Measurements from ENCODE around the gene CD79B.
"Not testable (repeated sequence)": the region's sequence is repeated elsewhere in the genome, so short reads cannot be mapped to it uniquely, and the experiment has no call there.

CD79B gene

DNA sequence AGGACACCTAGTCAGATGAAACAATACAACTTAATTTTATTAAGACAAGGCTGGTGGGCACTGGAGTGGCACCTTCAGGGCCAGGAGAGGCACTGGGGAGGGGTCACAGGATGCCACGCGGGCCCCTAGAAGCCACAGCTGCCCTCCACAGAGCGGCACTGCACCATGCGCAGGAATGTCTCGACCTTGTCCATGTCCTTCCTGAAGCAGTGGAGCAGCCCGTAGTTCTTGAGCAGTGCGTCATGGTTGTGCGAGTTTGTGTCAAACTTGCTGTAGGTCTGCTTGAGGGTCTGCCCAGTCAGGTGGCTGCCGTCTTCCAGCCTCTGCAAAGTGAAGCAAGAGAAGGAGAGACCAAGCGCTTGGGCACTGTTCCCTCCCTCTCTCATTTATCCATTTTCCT, 22.5 kb downstream of the CD79B start:
- not testable (repeated sequence) for DNase-seq

DNA sequence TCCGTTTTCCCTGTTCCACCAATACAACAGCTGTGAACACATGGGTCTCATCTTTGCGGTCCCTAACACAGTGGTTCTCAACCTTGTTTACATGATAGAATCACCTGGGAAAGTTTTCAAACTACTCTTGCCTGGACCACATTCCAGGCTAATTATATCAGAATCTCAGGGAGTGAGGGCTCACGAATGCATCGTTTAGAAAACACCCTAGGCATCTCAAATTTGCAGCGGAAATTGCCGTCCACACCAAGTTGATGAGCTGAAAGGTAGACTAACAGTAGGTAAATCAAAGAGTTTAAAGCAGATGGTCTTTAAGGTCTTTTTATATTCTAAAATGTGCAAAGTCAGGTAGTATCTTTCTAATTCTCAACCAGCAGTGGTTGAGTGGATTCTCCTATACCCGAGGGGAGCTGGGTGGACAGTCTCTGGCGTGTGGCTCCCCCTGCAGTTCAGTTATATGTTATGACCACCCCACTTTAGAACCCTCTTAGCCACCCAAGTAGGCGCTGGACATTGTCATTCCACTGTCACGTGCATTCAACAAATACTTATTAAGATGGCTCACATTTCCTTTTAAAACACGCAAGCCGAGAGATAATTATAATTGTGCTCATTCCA, 24.9 kb downstream of the CD79B start:
- DNase-seq, result not testable (repeated sequence)

DNA sequence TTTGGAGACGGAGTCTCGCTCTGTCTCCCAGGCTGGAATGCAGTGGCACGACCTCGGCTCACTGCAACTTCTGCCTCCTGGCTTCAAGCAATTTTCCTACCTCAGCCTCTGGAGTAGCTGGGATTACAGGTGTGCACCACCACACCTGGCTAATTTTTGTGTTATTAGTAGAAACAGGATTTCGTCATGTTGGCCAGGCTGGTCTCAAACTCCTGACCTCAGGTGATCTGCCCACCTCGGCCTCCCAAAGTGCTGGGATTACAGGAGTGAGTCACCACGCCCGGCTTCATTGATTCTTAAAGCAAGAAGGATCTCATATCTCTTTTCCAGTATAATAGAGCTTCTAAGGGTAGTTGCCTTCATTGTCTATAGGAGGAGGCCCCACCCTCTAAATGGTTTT, 27.3 kb downstream of the CD79B start:
- not testable (repeated sequence) for DNase-seq

DNA sequence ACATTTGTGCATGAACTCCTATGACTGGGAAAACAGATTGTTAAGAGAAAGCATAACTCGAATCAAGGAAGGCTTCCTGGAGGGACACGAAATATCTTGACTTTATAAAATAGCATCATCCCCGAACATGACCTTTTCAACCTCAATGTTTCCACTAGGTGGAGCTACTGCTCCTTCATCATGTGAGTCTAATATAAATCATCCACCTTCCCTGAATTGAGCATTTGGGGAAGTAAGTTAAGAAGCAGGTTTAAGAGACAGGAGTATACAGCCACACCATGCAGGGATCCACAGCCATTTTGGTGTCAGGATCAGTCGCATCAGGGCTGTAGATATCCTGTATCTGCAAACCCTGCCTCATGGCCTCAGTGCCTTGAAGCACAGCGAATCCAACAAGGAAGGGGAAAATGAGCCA, 28.3 kb downstream of the CD79B start:
- not testable (repeated sequence) for DNase-seq

DNA sequence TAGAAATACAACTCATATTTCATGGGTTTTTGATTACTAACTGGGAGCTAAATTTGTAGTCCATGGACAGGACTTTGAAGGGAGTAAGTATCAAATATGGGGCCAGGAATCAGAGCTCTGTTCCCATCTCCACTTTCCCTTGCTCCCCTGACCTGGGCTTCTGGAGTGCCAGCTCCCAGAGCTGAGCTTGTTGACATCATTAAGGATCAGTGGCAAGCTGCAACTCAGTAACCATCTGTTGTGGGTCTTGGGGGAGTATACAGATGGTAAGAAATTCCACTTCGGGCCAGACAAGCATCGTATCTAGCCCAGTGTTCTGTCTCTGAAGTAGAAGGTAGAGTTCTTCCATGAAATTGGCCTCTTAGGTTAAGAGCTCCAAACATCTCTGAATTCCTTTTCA, 30.2 kb downstream of the CD79B start:
- not testable (repeated sequence) for DNase-seq

DNA sequence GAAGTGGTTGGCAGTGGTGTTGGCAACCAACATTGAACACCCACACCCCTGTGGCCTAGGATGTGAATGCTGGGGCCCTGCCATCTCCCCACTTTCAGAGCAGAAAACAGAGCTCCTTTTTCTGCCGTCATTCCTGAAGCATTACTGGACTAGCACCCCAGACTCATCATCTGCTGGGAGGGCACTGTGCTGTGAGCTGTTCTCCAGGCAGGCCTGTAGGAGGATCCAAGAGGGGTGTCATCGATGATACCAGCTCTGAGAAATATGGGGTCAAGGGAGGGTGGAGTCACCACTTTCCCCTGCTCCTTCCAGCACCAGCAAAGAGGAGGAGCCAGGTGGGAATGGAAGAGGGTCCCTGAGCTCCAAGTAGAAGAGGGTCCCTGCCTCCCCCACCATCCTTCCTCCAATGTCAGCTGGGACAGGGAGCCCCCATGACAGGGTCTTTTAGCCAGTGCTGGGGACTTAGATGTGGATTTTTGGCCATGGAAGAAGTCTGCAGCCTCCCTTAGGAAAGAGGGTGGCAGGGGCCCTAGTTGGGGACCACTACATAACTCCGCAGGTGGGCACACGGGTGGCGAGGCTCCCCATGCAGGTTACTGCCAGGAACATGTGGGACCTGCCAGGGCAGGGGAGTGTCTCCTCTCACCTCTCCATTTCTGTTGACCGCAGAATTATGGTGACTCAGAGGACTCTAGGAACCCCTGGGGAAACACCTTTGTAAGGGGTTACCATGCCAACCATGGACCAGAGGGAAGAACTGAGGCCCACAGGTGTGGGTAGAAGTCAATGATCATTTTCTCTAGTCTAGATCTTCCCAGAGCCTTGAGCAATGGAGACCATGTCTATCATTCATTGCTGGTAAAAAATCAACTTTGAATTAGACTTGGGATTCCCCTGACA, 33.0 kb downstream of the CD79B start:
- DNase-seq, result not testable (repeated sequence)

DNA sequence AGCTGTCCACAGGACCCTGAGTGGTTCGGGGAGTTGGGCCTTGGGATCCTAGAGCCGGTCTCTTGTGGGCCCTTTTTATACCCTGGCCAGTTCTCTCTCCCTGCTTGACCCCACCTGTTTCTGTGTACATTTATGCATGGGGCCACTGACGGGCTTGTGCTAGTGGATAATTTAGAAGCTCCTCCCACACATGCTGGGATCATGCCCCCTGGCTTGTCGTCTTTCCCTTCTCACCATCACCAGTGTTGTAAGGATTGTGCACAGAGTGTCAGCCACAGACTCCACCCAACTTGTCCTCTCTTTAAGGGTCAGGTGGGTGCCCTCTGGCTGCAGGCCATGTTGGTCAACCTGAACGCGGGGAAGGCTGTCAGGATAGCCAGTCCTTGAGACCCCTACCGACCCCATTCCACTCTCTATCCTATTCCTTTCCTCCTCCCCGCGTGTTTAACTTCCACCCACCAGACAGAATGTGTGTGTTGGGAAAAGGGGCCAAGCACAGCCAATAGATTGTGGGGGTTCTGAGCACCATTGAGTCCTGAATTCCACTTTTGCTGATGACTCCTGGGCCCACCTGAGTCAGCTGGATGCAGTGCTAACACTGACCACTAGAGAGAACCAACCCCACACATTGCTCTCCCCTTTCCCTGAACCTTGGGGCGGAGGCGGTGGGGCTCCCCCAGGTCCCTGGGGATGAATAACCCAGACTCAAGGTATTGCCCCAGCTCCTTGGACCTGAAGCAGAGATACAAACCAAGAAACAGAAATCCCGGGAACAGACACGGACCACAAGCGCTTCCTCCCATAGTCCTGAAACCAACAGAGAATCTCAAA, 35.4 kb downstream of the CD79B start, which contains the start of gene CSH1:
Gene CSH1 (minus strand): TSS at position 51 of the 831 bp plus-strand sequence. CDS start 63 bp downstream, outside the sequence.
- not testable (repeated sequence) for DNase-seq

DNA sequence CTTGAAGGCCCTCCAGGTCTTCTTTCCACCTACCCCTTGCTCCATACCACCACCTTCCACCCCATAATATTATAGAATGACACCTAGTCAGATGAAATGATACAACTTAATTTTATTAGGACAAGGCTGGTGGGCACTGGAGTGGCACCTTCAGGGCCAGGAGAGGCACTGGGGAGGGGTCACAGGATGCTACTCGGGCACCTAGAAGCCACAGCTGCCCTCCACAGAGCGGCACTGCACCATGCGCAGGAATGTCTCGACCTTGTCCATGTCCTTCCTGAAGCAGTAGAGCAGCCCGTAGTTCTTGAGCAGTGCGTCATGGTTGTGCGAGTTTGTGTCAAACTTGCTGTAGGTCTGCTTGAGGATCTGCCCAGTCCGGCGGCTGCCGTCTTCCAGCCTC, 37.3 kb downstream of the CD79B start:
- DNase-seq, result not testable (repeated sequence)

DNA sequence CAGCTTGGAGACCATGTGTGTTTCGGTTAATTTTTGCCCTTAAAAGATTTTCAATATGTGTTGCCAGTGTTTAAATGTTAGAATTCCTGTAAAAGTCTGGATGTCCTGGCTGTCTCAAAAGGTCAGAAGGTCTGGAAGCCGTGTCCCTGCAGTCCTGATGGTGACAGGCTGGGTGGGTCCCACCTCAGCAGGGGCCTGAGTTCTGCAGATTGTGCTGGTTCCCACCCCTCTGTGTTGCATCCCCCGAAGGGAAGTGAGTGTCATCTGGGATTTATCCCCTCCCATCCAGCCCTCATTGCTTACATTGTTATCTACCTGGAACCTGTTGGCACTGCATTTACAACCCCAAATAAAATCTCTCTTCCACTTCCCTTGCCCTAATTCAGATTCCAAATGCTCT, 38.1 kb downstream of the CD79B start:
- DNase-seq, result not testable (repeated sequence)

DNA sequence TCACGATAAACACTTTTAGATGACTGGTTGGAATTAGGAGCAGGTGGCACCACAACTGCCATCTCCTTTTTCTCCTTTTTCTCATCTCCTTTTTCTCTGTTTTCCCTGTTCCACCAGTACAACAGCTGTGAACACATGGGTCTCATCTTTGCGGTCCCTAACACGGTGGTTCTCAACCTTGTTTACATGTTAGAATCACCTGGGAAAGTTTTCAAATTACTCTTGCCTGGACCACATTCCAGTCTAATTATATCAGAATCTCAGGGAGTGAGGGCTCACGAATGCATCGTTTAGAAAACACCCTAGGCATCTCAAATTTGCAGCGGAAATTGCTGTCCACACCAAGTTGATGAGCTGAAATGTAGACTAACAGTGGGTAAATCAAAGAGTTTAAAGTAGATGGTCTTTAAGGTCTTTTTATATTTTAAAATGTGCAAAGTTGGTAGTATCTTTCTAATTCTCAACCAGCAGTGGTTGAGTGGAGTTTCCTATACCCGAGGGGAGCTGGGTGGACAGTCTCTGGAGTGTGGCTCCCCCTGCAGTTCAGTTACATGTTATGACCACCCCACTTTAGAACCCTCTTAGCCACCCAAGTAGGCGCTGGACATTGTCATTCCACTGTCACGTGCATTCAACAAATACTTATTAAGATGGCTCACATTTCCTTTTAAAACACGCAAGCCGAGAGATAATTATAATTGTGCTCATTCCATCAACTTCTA, 39.7 kb downstream of the CD79B start:
- DNase-seq, result not testable (repeated sequence)

DNA sequence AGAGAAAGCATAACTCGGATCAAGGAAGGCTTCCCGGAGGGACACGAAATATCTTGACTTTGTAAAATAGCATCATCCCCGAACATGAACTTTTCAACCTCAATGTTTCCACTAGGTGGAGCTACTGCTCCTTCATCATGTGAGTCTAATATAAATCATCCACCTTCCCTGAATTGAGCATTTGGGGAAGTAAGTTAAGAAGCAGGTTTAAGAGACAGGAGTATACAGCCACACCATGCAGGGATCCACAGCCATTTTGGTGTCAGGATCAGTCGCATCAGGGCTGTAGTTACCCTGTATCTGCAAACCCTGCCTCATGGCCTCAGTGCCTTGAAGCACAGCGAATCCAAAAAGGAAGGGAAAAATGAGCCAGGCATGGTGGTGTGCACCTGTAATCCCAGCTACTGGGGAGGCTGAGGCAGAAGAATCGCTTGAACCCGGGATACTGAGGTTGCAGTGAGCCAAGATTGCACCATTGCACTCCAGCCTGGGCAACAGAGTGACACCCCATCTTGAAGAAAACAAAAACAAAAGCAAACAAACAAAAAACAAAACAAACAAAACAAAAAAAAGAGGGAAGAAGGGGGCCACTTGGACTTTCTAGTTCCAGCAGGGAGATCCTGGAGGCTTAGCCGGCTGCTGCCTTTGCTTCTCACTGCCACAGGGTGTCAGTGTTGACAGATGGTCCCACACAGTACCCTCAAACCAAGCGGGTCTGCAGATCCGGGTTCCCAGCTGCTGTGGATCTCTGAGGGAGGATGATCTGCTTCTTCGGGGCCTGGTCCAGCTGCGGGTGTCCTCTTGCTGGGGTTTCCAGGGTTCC, 42.9 kb downstream of the CD79B start:
- DNase-seq, result not testable (repeated sequence)

DNA sequence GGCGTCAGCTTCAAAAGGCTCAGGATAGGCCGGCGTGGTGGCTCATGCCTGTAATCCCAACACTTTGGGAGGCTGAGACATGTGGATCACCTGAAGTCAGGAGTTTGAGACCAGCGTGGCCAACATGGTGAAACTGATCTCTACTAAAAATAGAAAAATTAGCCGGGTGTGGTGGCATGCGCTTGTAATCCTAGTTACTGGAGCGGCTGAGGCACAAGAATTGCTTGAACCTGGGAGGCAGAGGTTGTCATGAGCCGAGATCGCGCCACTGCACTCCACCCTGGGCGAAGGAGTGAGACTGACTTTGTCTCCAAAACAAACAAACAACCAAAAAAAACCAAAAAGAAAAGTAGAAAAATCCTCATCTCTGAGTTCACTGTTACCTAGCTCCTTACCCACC, 47.0 kb downstream of the CD79B start:
- not testable (repeated sequence) for DNase-seq

DNA sequence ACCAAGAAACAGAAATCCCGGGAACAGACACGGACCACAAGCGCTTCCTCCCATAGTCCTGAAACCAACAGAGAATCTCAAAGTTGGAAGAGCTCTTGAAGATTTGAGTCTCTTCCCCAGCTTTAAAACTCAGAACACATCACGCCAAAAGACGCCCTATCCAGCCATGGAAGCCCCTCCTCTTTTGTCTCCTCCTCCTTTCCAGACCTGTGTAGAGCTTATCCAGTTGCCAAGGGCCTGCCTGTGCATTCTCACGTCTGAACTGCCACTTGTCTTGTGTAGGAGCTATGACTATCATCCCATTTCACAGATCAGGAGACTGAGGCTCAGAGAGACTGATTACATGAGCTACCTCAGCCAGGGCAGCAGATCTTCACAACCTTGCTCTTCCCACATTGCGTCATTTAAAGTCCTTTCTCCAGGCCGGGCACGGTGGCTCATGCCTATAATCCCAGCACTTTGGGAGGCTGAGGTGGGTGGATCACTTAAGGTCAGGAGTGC, 49.5 kb downstream of the CD79B start:
- not testable (repeated sequence) for DNase-seq

DNA sequence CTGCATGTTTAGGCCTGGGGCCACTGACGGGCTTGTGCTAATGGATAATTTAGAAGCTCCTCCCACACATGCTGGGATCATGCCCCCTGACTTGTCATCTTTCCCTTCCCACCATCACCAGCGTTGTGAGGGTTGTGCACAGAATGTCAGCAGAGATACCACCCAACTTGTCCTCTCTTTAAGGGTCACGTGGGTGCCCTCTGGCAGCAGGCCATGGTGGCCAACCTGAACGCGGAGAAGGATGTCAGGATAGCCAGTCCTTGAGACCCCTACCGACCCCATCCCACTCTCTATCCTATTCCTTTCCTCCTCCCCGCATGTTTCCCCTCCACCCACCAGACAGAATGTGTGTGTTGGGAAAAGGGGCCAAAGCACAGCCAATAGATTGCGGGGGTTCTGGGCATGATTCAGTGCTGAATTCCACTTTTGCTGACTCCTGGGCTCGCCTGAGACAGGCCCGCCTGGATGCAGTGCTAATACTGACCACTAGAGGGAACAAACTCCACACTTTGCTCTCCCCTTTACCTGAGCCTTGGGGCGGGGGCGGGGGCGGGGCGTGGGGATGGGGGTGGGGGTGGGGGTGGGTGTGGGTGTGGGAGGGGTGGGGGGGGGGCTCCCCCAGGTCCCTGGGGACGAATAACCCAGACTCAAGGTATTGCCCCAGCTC, 50.1 kb downstream of the CD79B start, which contains the start of gene GH2:
Gene GH2 (minus strand): TSS at position 10 of the 667 bp plus-strand sequence. CDS start 143 bp downstream, outside the sequence.
- no peak for DNase-seq

DNA sequence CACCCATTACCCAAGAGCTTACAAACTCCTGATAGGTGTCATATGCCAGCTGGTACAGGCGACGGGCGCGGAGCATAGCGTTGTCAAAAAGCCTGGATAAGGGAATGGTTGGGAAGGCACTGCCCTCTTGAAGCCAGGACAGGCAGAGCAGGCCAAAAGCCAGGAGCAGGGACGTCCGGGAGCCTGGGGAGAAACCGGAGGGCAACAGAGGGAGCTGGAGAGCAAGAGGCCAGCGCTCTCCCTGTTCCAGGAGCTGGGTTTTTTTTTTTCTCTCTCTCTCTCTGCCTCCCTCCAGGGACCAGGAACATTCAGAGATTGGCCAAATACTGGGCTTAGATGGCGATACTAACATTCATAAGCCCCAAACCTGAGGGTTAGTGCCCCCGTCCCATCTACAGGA, 50.8 kb downstream of the CD79B start:
- not testable (repeated sequence) for DNase-seq

DNA sequence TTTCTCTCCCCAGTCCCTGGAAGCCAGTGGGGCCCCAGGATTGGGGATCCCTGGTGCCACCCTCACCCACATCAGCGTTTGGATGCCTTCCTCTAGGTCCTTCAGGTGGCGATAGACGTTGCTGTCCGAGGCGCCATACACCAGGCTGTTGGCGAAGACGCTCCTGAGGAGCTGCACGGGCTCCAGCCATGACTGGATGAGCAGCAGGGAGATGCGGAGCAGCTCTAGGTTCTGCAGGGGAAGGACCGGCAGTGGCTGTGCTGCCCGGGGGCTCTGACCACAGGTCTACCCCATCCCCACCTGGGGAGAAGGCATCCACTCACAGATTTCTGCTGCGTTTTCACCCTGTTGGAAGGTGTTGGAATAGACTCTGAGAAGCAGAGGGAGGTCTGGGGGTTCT, 51.4 kb downstream of the CD79B start:
- DNase-seq, result no peak

All from NCI-H1417 treated with DMSO at 0.1 percent for 48 hours (cell line).